Ishikawa (cell line): Measurements from ENCODE around the gene SUSD6.

Source experiments
- CEBPB ChIP-seq: IDR thresholded peaks from 2 replicates; pipeline ENCODE4 v1.6.1; 2012
- CREB1 ChIP-seq: IDR thresholded peaks from 2 replicates; pipeline ENCODE4 v1.6.1; 2012; ENCODE audit warnings: low read depth
- EGR1 ChIP-seq: IDR thresholded peaks from 2 replicates; pipeline ENCODE4 v1.6.1; 2012
- EP300 ChIP-seq: IDR thresholded peaks from 2 replicates; pipeline ENCODE4 v1.6.1; 2012; ENCODE audit warnings: borderline replicate concordance
- FOXM1 ChIP-seq: IDR thresholded peaks from 2 replicates; pipeline ENCODE4 v1.6.1; 2012; ENCODE audit warnings: low read depth, borderline replicate concordance
- NFIC ChIP-seq: IDR thresholded peaks from 2 replicates; pipeline ENCODE4 v1.6.1; 2012
- RAD21 ChIP-seq: IDR thresholded peaks from 2 replicates; pipeline ENCODE4 v1.6.1; 2012; ENCODE audit warnings: low read depth
- TAF1 ChIP-seq: IDR thresholded peaks from 2 replicates; pipeline ENCODE4 v1.6.1; 2012; ENCODE audit warnings: low read depth, mild to moderate bottlenecking
- TCF12 ChIP-seq: IDR thresholded peaks from 2 replicates; pipeline ENCODE4 v1.6.1; 2012; ENCODE audit warnings: low read depth
- TEAD4 ChIP-seq: IDR thresholded peaks from 2 replicates; pipeline ENCODE4 v1.6.1; 2012
- YY1 ChIP-seq: IDR thresholded peaks from 2 replicates; pipeline ENCODE4 v1.6.1; 2012; ENCODE audit warnings: low read depth
- ZBTB7A ChIP-seq: IDR thresholded peaks from 2 replicates; pipeline ENCODE4 v1.6.1; 2012; ENCODE audit warnings: low read depth
- TF ChIP-seq, protein P1 (sequence below): IDR thresholded peaks from 2 replicates; pipeline ENCODE4 v1.6.1; 2012
- TF ChIP-seq, protein P2 (sequence below): IDR thresholded peaks from 2 replicates; pipeline ENCODE4 v1.6.1; 2012; ENCODE audit warnings: low read depth, mild to moderate bottlenecking
- TF ChIP-seq, protein P3 (sequence below): IDR thresholded peaks from 2 replicates; pipeline ENCODE4 v1.6.1; 2012

Gene SUSD6

DNA sequence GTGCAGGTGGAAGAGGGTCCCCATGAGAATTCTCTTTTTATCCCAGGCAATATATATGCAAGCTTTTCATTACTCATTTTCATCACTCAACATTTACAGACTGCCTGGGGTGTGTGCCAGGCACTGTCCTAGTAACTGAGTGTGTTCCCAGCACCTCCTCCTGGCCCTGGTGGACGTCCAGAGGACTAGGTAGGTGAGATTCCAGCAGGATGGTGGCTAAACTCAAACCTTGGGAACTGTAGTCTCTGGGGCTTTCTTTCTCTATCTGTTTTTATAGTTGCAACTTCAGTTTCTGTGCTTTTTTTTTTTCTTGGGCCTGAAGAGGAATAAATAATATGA lies 63.8 kb downstream of the SUSD6 start:
- TF ChIP-seq YY1 (no peak), EGR1 (no peak), NFIC (no peak), EP300 (no peak), TEAD4 (no peak)

DNA sequence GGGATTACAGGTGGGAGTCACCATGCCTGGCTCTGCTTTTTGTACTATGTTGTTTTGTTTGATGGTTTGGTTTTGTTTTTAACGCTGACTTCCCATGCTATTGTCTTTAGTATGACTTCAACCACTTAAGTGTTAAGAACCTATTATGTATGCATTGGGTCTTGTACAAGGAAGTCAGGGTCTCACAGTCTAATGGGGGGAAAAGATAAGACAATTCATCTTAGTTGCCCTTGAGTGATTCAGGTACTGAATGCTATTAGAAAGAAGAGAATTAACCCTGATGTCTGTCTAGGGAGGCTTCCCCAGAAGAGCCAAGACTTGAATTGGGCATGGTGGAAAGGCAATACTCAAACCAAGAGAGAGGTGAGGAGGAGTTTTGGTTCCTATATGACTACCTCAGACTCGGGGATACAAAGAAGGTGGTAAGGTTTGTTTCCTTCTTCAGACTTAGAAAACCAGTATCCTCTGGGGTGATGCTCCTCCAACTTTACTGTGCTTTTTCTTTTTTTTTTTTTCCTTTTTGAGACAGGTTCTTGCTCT lies 64.6 kb downstream of the SUSD6 start:
- TF ChIP-seq, protein P1, sequence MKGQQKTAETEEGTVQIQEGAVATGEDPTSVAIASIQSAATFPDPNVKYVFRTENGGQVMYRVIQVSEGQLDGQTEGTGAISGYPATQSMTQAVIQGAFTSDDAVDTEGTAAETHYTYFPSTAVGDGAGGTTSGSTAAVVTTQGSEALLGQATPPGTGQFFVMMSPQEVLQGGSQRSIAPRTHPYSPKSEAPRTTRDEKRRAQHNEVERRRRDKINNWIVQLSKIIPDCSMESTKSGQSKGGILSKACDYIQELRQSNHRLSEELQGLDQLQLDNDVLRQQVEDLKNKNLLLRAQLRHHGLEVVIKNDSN, result no peak
- no peak for TF ChIP-seq EGR1

DNA sequence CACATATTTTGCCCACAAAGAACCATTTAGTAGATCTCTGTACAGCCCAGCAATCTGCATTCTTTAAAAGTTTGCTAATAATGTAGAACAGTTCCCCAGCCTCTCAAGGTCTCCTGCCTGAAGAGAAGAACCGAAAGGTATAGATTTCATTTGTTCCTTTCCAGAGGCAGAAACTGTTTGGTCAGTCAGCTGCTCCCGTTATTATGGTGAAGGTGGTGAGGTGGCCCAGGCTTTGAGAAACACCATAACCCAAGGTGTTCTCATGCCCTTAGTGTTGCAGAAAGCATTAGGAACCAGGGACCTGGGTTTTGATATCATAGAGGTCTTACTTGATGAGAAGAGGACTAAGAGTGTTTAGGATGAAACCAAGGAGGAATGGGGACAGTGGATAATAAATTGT lies 65.3 kb downstream of the SUSD6 start:
- TF ChIP-seq CEBPB (no peak), EP300 (no peak), NFIC (no peak), TEAD4 (no peak), ZBTB7A (no peak), TCF12 (no peak), FOXM1 (no peak), EGR1 (no peak), RAD21 (no peak), TAF1 (no peak), CREB1 (no peak), YY1 (no peak)
- TF ChIP-seq, protein P2, sequence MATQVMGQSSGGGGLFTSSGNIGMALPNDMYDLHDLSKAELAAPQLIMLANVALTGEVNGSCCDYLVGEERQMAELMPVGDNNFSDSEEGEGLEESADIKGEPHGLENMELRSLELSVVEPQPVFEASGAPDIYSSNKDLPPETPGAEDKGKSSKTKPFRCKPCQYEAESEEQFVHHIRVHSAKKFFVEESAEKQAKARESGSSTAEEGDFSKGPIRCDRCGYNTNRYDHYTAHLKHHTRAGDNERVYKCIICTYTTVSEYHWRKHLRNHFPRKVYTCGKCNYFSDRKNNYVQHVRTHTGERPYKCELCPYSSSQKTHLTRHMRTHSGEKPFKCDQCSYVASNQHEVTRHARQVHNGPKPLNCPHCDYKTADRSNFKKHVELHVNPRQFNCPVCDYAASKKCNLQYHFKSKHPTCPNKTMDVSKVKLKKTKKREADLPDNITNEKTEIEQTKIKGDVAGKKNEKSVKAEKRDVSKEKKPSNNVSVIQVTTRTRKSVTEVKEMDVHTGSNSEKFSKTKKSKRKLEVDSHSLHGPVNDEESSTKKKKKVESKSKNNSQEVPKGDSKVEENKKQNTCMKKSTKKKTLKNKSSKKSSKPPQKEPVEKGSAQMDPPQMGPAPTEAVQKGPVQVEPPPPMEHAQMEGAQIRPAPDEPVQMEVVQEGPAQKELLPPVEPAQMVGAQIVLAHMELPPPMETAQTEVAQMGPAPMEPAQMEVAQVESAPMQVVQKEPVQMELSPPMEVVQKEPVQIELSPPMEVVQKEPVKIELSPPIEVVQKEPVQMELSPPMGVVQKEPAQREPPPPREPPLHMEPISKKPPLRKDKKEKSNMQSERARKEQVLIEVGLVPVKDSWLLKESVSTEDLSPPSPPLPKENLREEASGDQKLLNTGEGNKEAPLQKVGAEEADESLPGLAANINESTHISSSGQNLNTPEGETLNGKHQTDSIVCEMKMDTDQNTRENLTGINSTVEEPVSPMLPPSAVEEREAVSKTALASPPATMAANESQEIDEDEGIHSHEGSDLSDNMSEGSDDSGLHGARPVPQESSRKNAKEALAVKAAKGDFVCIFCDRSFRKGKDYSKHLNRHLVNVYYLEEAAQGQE, result no peak
- TF ChIP-seq, protein P3, sequence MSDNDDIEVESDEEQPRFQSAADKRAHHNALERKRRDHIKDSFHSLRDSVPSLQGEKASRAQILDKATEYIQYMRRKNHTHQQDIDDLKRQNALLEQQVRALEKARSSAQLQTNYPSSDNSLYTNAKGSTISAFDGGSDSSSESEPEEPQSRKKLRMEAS, result no peak
- TF ChIP-seq, protein P1, result no peak

DNA sequence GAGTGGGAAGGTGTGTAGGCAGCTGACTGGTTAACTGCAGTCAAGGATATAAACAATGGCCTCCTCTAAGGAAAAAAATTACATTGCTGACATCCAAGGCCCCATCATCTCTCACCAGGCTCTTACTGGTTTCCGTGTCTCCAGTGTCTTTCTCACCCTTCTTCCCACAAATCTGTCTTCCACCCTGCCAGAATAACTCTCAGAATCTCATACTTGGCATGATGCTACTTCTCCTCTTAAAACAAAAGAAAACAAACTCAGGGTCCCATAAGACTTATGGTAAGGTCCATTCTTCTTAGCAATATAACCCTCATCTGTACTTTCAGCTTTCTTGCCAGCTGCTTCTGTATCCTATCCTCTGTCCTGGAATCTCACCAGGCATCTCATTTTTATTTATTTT lies 68.9 kb downstream of the SUSD6 start:
- no peak for TF ChIP-seq NFIC
- TF ChIP-seq RAD21, result no peak
- no peak for TF ChIP-seq CEBPB
- no peak for TF ChIP-seq CREB1
- TF ChIP-seq TEAD4, result no peak
- TF ChIP-seq FOXM1, result no peak
- TF ChIP-seq, protein P2, result no peak
- no peak for TF ChIP-seq EGR1
- TF ChIP-seq YY1, result no peak
- TF ChIP-seq TAF1, result no peak
- TF ChIP-seq EP300, result no peak
- TF ChIP-seq, protein P3, result no peak
- no peak for TF ChIP-seq TCF12
- TF ChIP-seq, protein P1, result no peak
- TF ChIP-seq ZBTB7A, result no peak

DNA sequence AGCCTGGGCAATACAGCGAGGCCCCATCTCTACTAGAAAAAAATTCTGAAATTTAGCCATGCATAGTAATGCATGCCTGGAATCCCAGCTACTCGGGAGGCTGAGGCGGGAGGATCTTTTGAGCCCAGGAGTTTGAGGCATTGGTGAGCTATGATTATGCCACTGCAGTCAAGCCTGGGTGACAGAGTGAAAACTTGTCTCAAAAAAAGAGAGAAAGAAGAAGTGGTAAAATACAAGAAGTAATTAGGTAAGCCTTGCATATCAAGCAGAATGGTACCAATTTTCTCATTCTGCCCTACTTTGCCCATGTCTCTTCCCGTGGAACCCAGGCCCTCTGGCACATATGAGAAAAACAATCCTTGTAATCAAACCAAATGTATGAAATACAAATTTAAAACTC lies 70.7 kb downstream of the SUSD6 start:
- TF ChIP-seq EP300, result no peak
- TF ChIP-seq TCF12, result no peak
- no peak for TF ChIP-seq FOXM1
- no peak for TF ChIP-seq ZBTB7A
- TF ChIP-seq, protein P2, result no peak
